H1 (cell line): ENCODE results near the gene POPDC3. TPM values are rescaled to one million over a fixed set of nuclear protein-coding genes. Genes with fewer than 3 reads are reported as not detected.

Experiments used
- CTCF ChIA-PET: fragments of 300-600 bp; sonication (Branson Sonifier 250); formaldehyde crosslinking; loops from one replicate; lab custom pipeline; 2021; ENCODE audit not compliant: partially characterized antibody; lab: Charles Lee
- POLR2A ChIA-PET: fragments of 300-600 bp; sonication (Branson Sonifier 250); formaldehyde crosslinking; loops from one replicate; lab custom pipeline; 2021; ENCODE audit warnings: inconsistent platforms; ENCODE audit not compliant: partially characterized antibody; lab: Charles Lee
- DNase-seq, 2 experiments: peaks; one replicate each; pipeline versions ENCODE4 v3.0.0 to v3.0.0-alpha.2; 2010 to 2022; ENCODE audit warnings: low spot score in 2 of 2, low read depth in 1 of 2, mixed read lengths in 1 of 2
- FAIRE-seq: peaks from 2 replicates; lab custom pipeline; 2011; peaks lifted over from hg19 to GRCh38; lab: Jason Lieb, UNC
- H2AFZ ChIP-seq: 2 replicates; pipeline ENCODE4 v1.8.1; 2012; ENCODE audit warnings: low read length, inconsistent platforms
- H2AK5ac ChIP-seq: 2 replicates; pipeline ENCODE4 v1.6.1; 2013; ENCODE audit warnings: low read depth, low read length
- H2BK120ac ChIP-seq: replicated peaks from 2 replicates; pipeline ENCODE3; 2013; ENCODE audit warnings: low read depth, low read length, inconsistent platforms
- H2BK12ac ChIP-seq: 2 replicates; pipeline ENCODE4 v1.6.1; 2013; ENCODE audit warnings: low read depth, low read length
- H2BK15ac ChIP-seq: 2 replicates; pipeline ENCODE4 v1.6.1; 2013; ENCODE audit warnings: low read length
- H2BK20ac ChIP-seq: 2 replicates; pipeline ENCODE4 v1.6.1; 2013; ENCODE audit warnings: low read length
- H2BK5ac ChIP-seq: 2 replicates; pipeline ENCODE4 v1.6.1; 2013; ENCODE audit warnings: low read depth, low read length
- H3K14ac ChIP-seq: 2 replicates; pipeline ENCODE4 v1.6.1; 2013; ENCODE audit warnings: inconsistent platforms; ENCODE audit not compliant: insufficient read length
- H3K18ac ChIP-seq: 2 replicates; pipeline ENCODE4 v1.6.1; 2013; ENCODE audit warnings: low read length; ENCODE audit errors: extremely low read depth
- H3K23ac ChIP-seq: 2 replicates; pipeline ENCODE4 v1.6.1; 2013; ENCODE audit warnings: inconsistent platforms; ENCODE audit not compliant: insufficient read length
- H3K23me2 ChIP-seq: 2 replicates; pipeline ENCODE4 v1.6.1; 2013; ENCODE audit warnings: low read depth, low read length
- H3K27ac ChIP-seq: 2 replicates; pipeline ENCODE4 v1.6.1; 2011; ENCODE audit warnings: low read depth, low read length, inconsistent platforms
- H3K27me3 ChIP-seq, 4 experiments: replicated peaks in 1 of 4; 1 replicate in 1 of 4; 2 replicates in 3 of 4; pipeline versions ENCODE4 v1.6.1 to v1.8.1; 2011 to 2013; ENCODE audit warnings: low read length in 3 of 4, mild to moderate bottlenecking in 3 of 4, inconsistent platforms in 2 of 4, mixed read lengths in 2 of 4, moderate library complexity in 1 of 4; ENCODE audit not compliant: control insufficient read depth in 3 of 4, insufficient read depth in 3 of 4; ENCODE audit errors: extremely low read depth in 1 of 4
- H3K36me3 ChIP-seq, 4 experiments: 2 replicates each; pipeline versions ENCODE4 v1.6.1 to v1.8.1; 2011 to 2013; ENCODE audit warnings: mild to moderate bottlenecking in 4 of 4, low read length in 3 of 4, moderate library complexity in 2 of 4, control low read depth in 1 of 4, inconsistent platforms in 1 of 4; ENCODE audit not compliant: insufficient read depth in 4 of 4, control insufficient read depth in 2 of 4
- H3K4ac ChIP-seq: replicated peaks from 2 replicates; pipeline ENCODE3; 2013; ENCODE audit warnings: low read length, low read depth, mixed read lengths, inconsistent platforms; ENCODE audit not compliant: insufficient read length
- H3K4me1 ChIP-seq, 4 experiments: replicated peaks in 1 of 4; 1 replicate in 1 of 4; 2 replicates in 3 of 4; pipeline versions ENCODE4 v1.6.1 to v1.8.1; 2011 to 2013; ENCODE audit warnings: low read length in 3 of 4, inconsistent platforms in 2 of 4, mixed read lengths in 1 of 4; ENCODE audit not compliant: insufficient read depth in 4 of 4, control insufficient read depth in 3 of 4
- H3K4me2 ChIP-seq, 2 experiments: 2 replicates each; pipeline versions ENCODE4 v1.6.1 to v1.8.1; 2011 to 2013; ENCODE audit warnings: low read depth in 2 of 2, low read length in 2 of 2, control low read depth in 1 of 2, inconsistent platforms in 1 of 2, mild to moderate bottlenecking in 1 of 2; ENCODE audit not compliant: insufficient read depth in 1 of 2
- H3K4me3 ChIP-seq, 4 experiments: fragments of 200-600, 300-600 bp in 1 of 4; sonication (generic), shearing (Covaris generic), sonication (Bioruptor Twin) in 1 of 4; 2 replicates each; pipeline versions ENCODE4 v1.5.1 to v1.8.1; 2011 to 2016; ENCODE audit warnings: low read length in 4 of 4, low read depth in 3 of 4, control low read depth in 2 of 4, inconsistent platforms in 2 of 4, mild to moderate bottlenecking in 2 of 4, mixed read lengths in 1 of 4, moderate library complexity in 1 of 4; ENCODE audit not compliant: insufficient read depth in 2 of 4; ENCODE audit errors: extremely low read depth in 1 of 4
- H3K56ac ChIP-seq: replicated peaks from 2 replicates; pipeline ENCODE3; 2013; ENCODE audit warnings: low read depth, mild to moderate bottlenecking, mixed read lengths, low read length, inconsistent platforms; ENCODE audit not compliant: insufficient read length
- H3K79me1 ChIP-seq: 2 replicates; pipeline ENCODE4 v1.6.1; 2013; ENCODE audit warnings: low read depth, low read length, control low read depth
- H3K79me2 ChIP-seq, 2 experiments: 2 replicates each; pipeline versions ENCODE4 v1.6.1 to v1.8.1; 2012 to 2013; ENCODE audit warnings: low read length in 2 of 2, mild to moderate bottlenecking in 2 of 2, inconsistent platforms in 1 of 2; ENCODE audit not compliant: insufficient read depth in 2 of 2, control insufficient read depth in 1 of 2
- H3K9ac ChIP-seq, 4 experiments: replicated peaks in 1 of 4; 1 replicate in 1 of 4; 2 replicates in 3 of 4; pipeline versions ENCODE4 v1.6.1 to v1.8.1; 2011 to 2013; ENCODE audit warnings: low read depth in 3 of 4, low read length in 3 of 4, control low read depth in 2 of 4, mild to moderate bottlenecking in 2 of 4, moderate library complexity in 2 of 4, inconsistent platforms in 1 of 4; ENCODE audit errors: extremely low read depth in 1 of 4
- H3K9me3 ChIP-seq, 2 experiments: 2 replicates each; pipeline versions ENCODE4 v1.6.1 to v1.8.1; 2012 to 2013; ENCODE audit warnings: mild to moderate bottlenecking in 2 of 2, moderate library complexity in 2 of 2, control low read depth in 1 of 2, inconsistent platforms in 1 of 2, low read depth in 1 of 2, low read length in 1 of 2, mixed read lengths in 1 of 2; ENCODE audit not compliant: insufficient read depth in 2 of 2
- H4K20me1 ChIP-seq, 2 experiments: replicated peaks in 1 of 2; 2 replicates each; pipeline versions ENCODE3 to v1.8.1; 2011 to 2013; ENCODE audit warnings: inconsistent platforms in 2 of 2, low read length in 2 of 2, mild to moderate bottlenecking in 1 of 2; ENCODE audit not compliant: insufficient read depth in 2 of 2, control insufficient read depth in 1 of 2
- H4K5ac ChIP-seq: 2 replicates; pipeline ENCODE4 v1.6.1; 2013; ENCODE audit warnings: low read length, low read depth, mixed read lengths, inconsistent platforms; ENCODE audit not compliant: insufficient read length
- H4K8ac ChIP-seq: 2 replicates; pipeline ENCODE4 v1.8.0; 2013; ENCODE audit warnings: mild to moderate bottlenecking, moderate library complexity, low read length, inconsistent platforms; ENCODE audit not compliant: insufficient read depth; ENCODE audit errors: extremely low read depth
- H4K91ac ChIP-seq: replicated peaks from 2 replicates; pipeline ENCODE3; 2013; ENCODE audit warnings: low read length, mixed read lengths, inconsistent platforms; ENCODE audit not compliant: insufficient read length
- CEBPB ChIP-seq: IDR thresholded peaks from 2 replicates; pipeline ENCODE4 v1.6.1; 2012; ENCODE audit warnings: low read depth, low read length
- CHD1 ChIP-seq: IDR thresholded peaks from 2 replicates; pipeline ENCODE4 v1.6.1; 2012; ENCODE audit warnings: low read depth, low read length, improper control_type of control experiment
- EGR1 ChIP-seq: IDR thresholded peaks from 2 replicates; pipeline ENCODE4 v1.6.1; 2011; ENCODE audit warnings: low read depth, low read length, borderline replicate concordance
- EZH2 ChIP-seq: fragments of 200-600 bp; sonication (generic); IDR thresholded peaks from 2 replicates; pipeline ENCODE4 v1.7.1; 2012; ENCODE audit warnings: low read depth, mild to moderate bottlenecking, moderate library complexity, low read length, inconsistent platforms; ENCODE audit not compliant: severe bottlenecking
- JUND ChIP-seq: IDR thresholded peaks from 2 replicates; pipeline ENCODE4 v1.6.1; 2011; ENCODE audit warnings: mild to moderate bottlenecking, improper control_type of control experiment, low read length
- KDM1A ChIP-seq: fragments of 200-600, 300-600 bp; sonication (generic); IDR thresholded peaks from 2 replicates; pipeline ENCODE4 v1.7.1; 2016; ENCODE audit warnings: mild to moderate bottlenecking, low read length, borderline replicate concordance
- KDM5A ChIP-seq: fragments of 200-600 bp; IDR thresholded peaks from 2 replicates; pipeline ENCODE4 v1.7.1; 2012; ENCODE audit warnings: mild to moderate bottlenecking, low read length, inconsistent platforms, mixed read lengths
- MAFK ChIP-seq: IDR thresholded peaks from 2 replicates; pipeline ENCODE4 v1.6.1; 2012; ENCODE audit warnings: low read depth, mild to moderate bottlenecking, improper control_type of control experiment, low read length
- NRF1 ChIP-seq: IDR thresholded peaks from 2 replicates; pipeline ENCODE4 v1.6.1; 2011; ENCODE audit warnings: mild to moderate bottlenecking, low read depth, low read length, improper control_type of control experiment
- RBBP5 ChIP-seq: IDR thresholded peaks from 2 replicates; pipeline ENCODE4 v1.7.1; 2012; ENCODE audit warnings: low read depth, mild to moderate bottlenecking, inconsistent platforms, low read length, moderate library complexity, borderline replicate concordance
- SAP30 ChIP-seq: fragments of 300-600 bp; sonication (generic); IDR thresholded peaks from 2 replicates; pipeline ENCODE4 v1.7.1; 2012; ENCODE audit warnings: low read length, moderate library complexity, mild to moderate bottlenecking, inconsistent platforms; ENCODE audit not compliant: insufficient read depth, insufficient replicate concordance
- SIX5 ChIP-seq: IDR thresholded peaks from 2 replicates; pipeline ENCODE4 v1.6.1; 2011; ENCODE audit warnings: mild to moderate bottlenecking, low read depth, low read length
- SUZ12 ChIP-seq: fragments of 200-600 bp; sonication (generic); IDR thresholded peaks from 2 replicates; pipeline ENCODE4 v1.6.1; 2012; ENCODE audit warnings: mild to moderate bottlenecking, inconsistent platforms, low read length, moderate library complexity, mixed read lengths
- TCF12 ChIP-seq: IDR thresholded peaks from 2 replicates; pipeline ENCODE4 v1.6.1; 2011; ENCODE audit warnings: low read depth, mild to moderate bottlenecking, low read length
- WGBS, 2 experiments: shearing (Covaris generic) in 1 of 2; methylation state at CpG; one replicate each; pipeline versions ENCODE4 v1.1.6 to v1.1.7; 2013 to 2015; ENCODE audit warnings: low lambda C conversion rate in 2 of 2, mixed read lengths in 2 of 2, inconsistent platforms in 1 of 2, low coverage in 1 of 2, missing lambda C conversion rate in 1 of 2; ENCODE audit not compliant: insufficient replicate concordance in 2 of 2, insufficient coverage in 1 of 2, insufficient read length in 1 of 2; ENCODE audit errors: extremely low coverage in 1 of 2, missing lambda C conversion rate in 1 of 2; 5-methylcytosine and 5-hydroxymethylcytosine counted together
- polyA plus RNA-seq, 7 experiments: library from polyadenylated mRNA; depleted of rRNA in 3 of 7; stranded (reverse) in 5 of 7; unstranded in 2 of 7; fragments of >200 nt in 5 of 7; fragments of 200-250 nt in 2 of 7; gene quantifications; 1 replicate in 5 of 7; 2 replicates in 1 of 7; 4 replicates in 1 of 7; pipeline versions ENCODE4 v1.2.1 to v1.2.3, GENCODE V29; 2011 to 2013; ENCODE audit warnings: missing spikeins in 2 of 7, mixed read lengths in 2 of 7
- total RNA-seq: library from RNA; stranded (reverse); fragmentation: NEBNext Ultra II Directional; extraction: Animal tissue kit (Norgen Biotek cat#: 25700); gene quantifications from 2 replicates; pipeline ENCODE4 v1.2.1, GENCODE V29; 2021

The POPDC3 gene
- total and polyA plus RNA-seq, 2 of the 8 experiments (the other 6 are each of a cell fraction or from before 2014, with no cell fraction given) = 3.7 to 6.5 TPM

DNA sequence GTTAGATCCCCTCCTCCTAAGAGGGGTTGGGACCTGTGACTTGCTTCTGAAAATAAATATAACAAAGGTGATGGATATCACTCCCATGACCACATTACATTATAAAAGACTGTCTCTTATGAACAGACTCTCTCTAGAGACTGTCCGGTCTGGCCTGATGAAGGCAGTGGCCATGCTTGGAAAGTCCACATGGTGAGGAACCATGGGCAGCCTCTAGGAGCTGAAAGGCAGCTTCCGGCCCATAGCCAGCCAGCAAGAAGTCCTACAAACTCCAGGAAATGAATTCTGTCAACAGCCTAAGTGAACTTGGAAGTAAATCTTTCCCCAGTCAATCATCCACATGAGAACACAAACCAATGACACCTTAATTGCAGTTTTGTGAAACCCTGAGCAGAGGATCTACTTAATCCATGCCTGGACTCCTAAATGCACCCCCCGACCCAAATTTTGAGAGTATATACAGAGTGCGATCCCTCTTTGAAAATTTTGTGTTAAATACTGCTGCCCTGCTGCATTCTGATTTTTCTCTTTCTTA lies 2.2 kb upstream of the POPDC3 start:
- no peak overlapping the region for H4K91ac ChIP-seq
- H2AK5ac ChIP-seq = no peak overlapping the region
- H3K4me3 ChIP-seq = no peak overlapping the region; a peak in 1 of 8 replicates
- CTCF ChIA-PET = interaction anchor here (0.6 to 1.7 kb wide), 4 partner anchors 20 to 96 kb away, joined by 3 to 4 read pairs (median 3); no protein-coding TSS in a partner anchor
- WGBS, 2 experiments = 95% methylated on average over 4 of the region's 4 CpGs; no CpG with 5 or more reads in 1 of the 2 experiments
- H3K56ac ChIP-seq = no peak overlapping the region
- H3K79me1 ChIP-seq = no peaks in the 10 kb centered on the region
- no peak overlapping the region for H3K27ac ChIP-seq
- H2BK12ac ChIP-seq = no peak overlapping the region
- no peak overlapping the region for H4K8ac ChIP-seq
- H3K9me3 ChIP-seq = no peaks in the 10 kb centered on the region
- no peak overlapping the region for H3K14ac ChIP-seq
- no peak for DNase-seq
- H3K27me3 ChIP-seq = peaks cover 0 to 3% (median 0%) of the 10 kb centered on the region in 4 experiments; a peak in 3 of 7 replicates
- no peak overlapping the region for H4K5ac ChIP-seq
- H3K4ac ChIP-seq = peak overlapping the region; percentile 10
- no peak overlapping the region for H2BK5ac ChIP-seq
- H3K23ac ChIP-seq = no peak overlapping the region
- H3K9ac ChIP-seq = no peak overlapping the region
- no peaks in the 10 kb centered on the region for H3K79me2 ChIP-seq
- POLR2A ChIA-PET = no interaction called here
- H3K23me2 ChIP-seq = no peaks in the 10 kb centered on the region; the same call in 1 of the 2 replicates
- peak overlapping the region; percentile 24 for H2BK120ac ChIP-seq
- H3K4me1 ChIP-seq = peaks cover 0 to 19% (median 7%) of the 10 kb centered on the region in 4 experiments; a peak in 5 of 7 replicates
- no peak for FAIRE-seq
- H4K20me1 ChIP-seq = no peaks in the 10 kb centered on the region
- no peak overlapping the region for H3K18ac ChIP-seq
- H2AFZ ChIP-seq = no peak overlapping the region
- H3K4me2 ChIP-seq = peak overlapping the region in 1 of 2 experiments; percentile 16; a peak in 1 of 4 replicates
- no peaks in the 10 kb centered on the region for H3K36me3 ChIP-seq
- H2BK15ac ChIP-seq = no peak overlapping the region
- peak overlapping the region; percentile 51; the same call in 1 of the 2 replicates for H2BK20ac ChIP-seq
- TF ChIP-seq TCF12 (no peak), KDM5A (no peak), EZH2 (no peak), MAFK (no peak), SIX5 (no peak), SUZ12 (no peak), CHD1 (no peak), JUND (no peak), RBBP5 (no peak), KDM1A (no peak), SAP30 (no peak), CEBPB (no peak), NRF1 (no peak), EGR1 (no peak)
